Epithelial cell of prostate (primary cell): ENCODE measurements around the gene CYLD.

Experiments
- DNase-seq: peaks from one replicate; pipeline ENCODE4 v3.0.0-alpha.2; 2011; ENCODE audit warnings: low read depth, low spot score
- H3K27ac ChIP-seq: fragments of 450-650 bp; 2 replicates; pipeline ENCODE4 v1.5.1; 2017; ENCODE audit warnings: mild to moderate bottlenecking

Gene CYLD

GRCh38 chr16:50709980-50710379 is 31.9 kb upstream of the CYLD start:
- no peak for DNase-seq
- H3K27ac ChIP-seq, result no peak overlapping the region

GRCh38 chr16:50711040-50711439 is 30.8 kb upstream of the CYLD start:
- H3K27ac ChIP-seq, result no peak overlapping the region
- no peak for DNase-seq

GRCh38 chr16:50711862-50712559 is 29.9 kb upstream of the CYLD start:
- no peak overlapping the region for H3K27ac ChIP-seq
- no peak for DNase-seq

- H3K27ac ChIP-seq, result no peak overlapping the region
- no peak for DNase-seq
Measured at GRCh38 chr16:50712560-50712898, 29.4 kb upstream of the CYLD start.

- no peak for DNase-seq
- H3K27ac ChIP-seq, result no peak overlapping the region
Measured at GRCh38 chr16:50712956-50713355, 28.9 kb upstream of the CYLD start.

GRCh38 chr16:50717091-50717490 is 24.8 kb upstream of the CYLD start:
- no peak overlapping the region for H3K27ac ChIP-seq
- DNase-seq, result no peak

GRCh38 chr16:50717494-50717893 is 24.4 kb upstream of the CYLD start:
- H3K27ac ChIP-seq, result no peak overlapping the region
- DNase-seq, result no peak

GRCh38 chr16:50718061-50718760 is 23.7 kb upstream of the CYLD start:
- H3K27ac ChIP-seq, result no peak overlapping the region

GRCh38 chr16:50718761-50719400 is 23.0 kb upstream of the CYLD start:
- DNase-seq, result no peak
- H3K27ac ChIP-seq, result peak overlapping the region; percentile 59

More at GRCh38 chr16:50718061-50718760, 23.7 kb upstream of the CYLD start:
- DNase-seq, result no peak

- DNase-seq, result no peak
Measured at GRCh38 chr16:50719401-50720337, 22.2 kb upstream of the CYLD start.

GRCh38 chr16:50721549-50722404 is 20.1 kb upstream of the CYLD start:
- no peak for DNase-seq
- peak overlapping the region; percentile 18 for H3K27ac ChIP-seq

More at GRCh38 chr16:50719401-50720337, 22.2 kb upstream of the CYLD start:
- peak overlapping the region; percentile 59 for H3K27ac ChIP-seq

GRCh38 chr16:50722405-50722737 is 19.5 kb upstream of the CYLD start:
- no peak for DNase-seq
- peak overlapping the region; percentile 18 for H3K27ac ChIP-seq

- no peak for DNase-seq
- no peak overlapping the region for H3K27ac ChIP-seq
Measured at GRCh38 chr16:50722960-50723359, 18.9 kb upstream of the CYLD start.

GRCh38 chr16:50724306-50724705 is 17.6 kb upstream of the CYLD start:
- H3K27ac ChIP-seq, result no peak overlapping the region
- no peak for DNase-seq

- no peak for DNase-seq
- H3K27ac ChIP-seq, result no peak overlapping the region
Measured at GRCh38 chr16:50731130-50731988, 10.5 kb upstream of the CYLD start.

GRCh38 chr16:50731989-50732832 is 9.7 kb upstream of the CYLD start:
- no peak overlapping the region for H3K27ac ChIP-seq
- DNase-seq, result no peak

- no peak for DNase-seq
- H3K27ac ChIP-seq, result no peak overlapping the region
Measured at GRCh38 chr16:50733468-50733867, 8.4 kb upstream of the CYLD start.

GRCh38 chr16:50735629-50736122 is 6.2 kb upstream of the CYLD start:
- H3K27ac ChIP-seq, result no peak overlapping the region
- no peak for DNase-seq
